Endothelial cell of umbilical vein (primary cell): ENCODE results near the gene SPSB1.

Source experiments
- EZH2 ChIP-seq: IDR thresholded peaks from 2 replicates; pipeline ENCODE4 v1.6.1; 2012; ENCODE audit warnings: borderline replicate concordance, low read depth, mild to moderate bottlenecking, moderate library complexity, low read length, inconsistent platforms; ENCODE audit not compliant: severe bottlenecking
- FOS ChIP-seq: IDR thresholded peaks from 2 replicates; pipeline ENCODE4 v1.6.1; 2011; ENCODE audit warnings: mild to moderate bottlenecking, low read length, moderate library complexity, borderline replicate concordance; ENCODE audit not compliant: insufficient read depth
- GATA2 ChIP-seq: IDR thresholded peaks from 2 replicates; pipeline ENCODE4 v1.7.0; 2011; ENCODE audit warnings: low read depth, mild to moderate bottlenecking, moderate library complexity, mixed read lengths, low read length; ENCODE audit not compliant: insufficient read length, insufficient read depth
- POLR2A ChIP-seq: IDR thresholded peaks from 2 replicates; pipeline ENCODE4 v1.6.1; 2012; ENCODE audit warnings: low read depth, mild to moderate bottlenecking, control low read depth, low read length
- POLR2AphosphoS5 ChIP-seq: IDR thresholded peaks from 2 replicates; pipeline ENCODE4 v1.6.1; 2012; ENCODE audit warnings: low read depth, mild to moderate bottlenecking, control low read depth, low read length, moderate library complexity; ENCODE audit not compliant: insufficient read depth
- TF ChIP-seq, protein P1 (sequence below), 2 donors: IDR thresholded peaks; 1 replicate in 1 of 2; 2 replicates in 1 of 2; pipeline ENCODE4 v1.5.1; 2011; ENCODE audit warnings: low read length in 2 of 2, mild to moderate bottlenecking in 2 of 2, moderate library complexity in 2 of 2, control low read depth in 1 of 2, inconsistent platforms in 1 of 2, low read depth in 1 of 2; ENCODE audit not compliant: insufficient read depth in 1 of 2; ENCODE audit errors: extremely low read depth in 1 of 2

GRCh38 chr1:9389968-9390367, 97.3 kb downstream of the SPSB1 start:
- TF ChIP-seq POLR2AphosphoS5 (no peak), POLR2A (no peak), FOS (no peak), EZH2 (no peak), GATA2 (no peak)
- TF ChIP-seq, protein P1, sequence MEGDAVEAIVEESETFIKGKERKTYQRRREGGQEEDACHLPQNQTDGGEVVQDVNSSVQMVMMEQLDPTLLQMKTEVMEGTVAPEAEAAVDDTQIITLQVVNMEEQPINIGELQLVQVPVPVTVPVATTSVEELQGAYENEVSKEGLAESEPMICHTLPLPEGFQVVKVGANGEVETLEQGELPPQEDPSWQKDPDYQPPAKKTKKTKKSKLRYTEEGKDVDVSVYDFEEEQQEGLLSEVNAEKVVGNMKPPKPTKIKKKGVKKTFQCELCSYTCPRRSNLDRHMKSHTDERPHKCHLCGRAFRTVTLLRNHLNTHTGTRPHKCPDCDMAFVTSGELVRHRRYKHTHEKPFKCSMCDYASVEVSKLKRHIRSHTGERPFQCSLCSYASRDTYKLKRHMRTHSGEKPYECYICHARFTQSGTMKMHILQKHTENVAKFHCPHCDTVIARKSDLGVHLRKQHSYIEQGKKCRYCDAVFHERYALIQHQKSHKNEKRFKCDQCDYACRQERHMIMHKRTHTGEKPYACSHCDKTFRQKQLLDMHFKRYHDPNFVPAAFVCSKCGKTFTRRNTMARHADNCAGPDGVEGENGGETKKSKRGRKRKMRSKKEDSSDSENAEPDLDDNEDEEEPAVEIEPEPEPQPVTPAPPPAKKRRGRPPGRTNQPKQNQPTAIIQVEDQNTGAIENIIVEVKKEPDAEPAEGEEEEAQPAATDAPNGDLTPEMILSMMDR (IDR thresholded peaks at IDR 0.05; ENCODE audit: extremely low read depth in 1 of 2, insufficient read depth in 1 of 2, low read depth in 1 of 2, low read length in 2 of 2): no peak
